Testis (tissue), 3 donors: ENCODE data around the gene ITPR2. TPM values are rescaled to one million over a fixed set of nuclear protein-coding genes. Genes with fewer than 3 reads are reported as not detected.

Source experiments
- DNase-seq: peaks from one replicate; pipeline ENCODE4 v3.0.0-alpha.2; 2019
- H3K27ac ChIP-seq, 2 donors: fragments of 200-600 bp; sonication (generic); one replicate each; pipeline ENCODE4 v1.5.1; 2019
- H3K27me3 ChIP-seq: fragments of 200-600 bp; sonication (generic); one replicate; pipeline ENCODE4 v1.5.1; 2019
- H3K36me3 ChIP-seq: fragments of 200-600 bp; sonication (generic); one replicate; pipeline ENCODE4 v1.5.1; 2017; ENCODE audit warnings: low read depth; ENCODE audit errors: missing control alignments
- H3K4me1 ChIP-seq: fragments of 200-600 bp; sonication (generic); one replicate; pipeline ENCODE4 v1.5.1; 2019
- H3K4me3 ChIP-seq, 2 donors: fragments of 200-600 bp; sonication (generic); one replicate each; pipeline ENCODE4 v1.5.1; 2017 to 2019
- H3K9me3 ChIP-seq: fragments of 200-600 bp; sonication (generic); one replicate; pipeline ENCODE4 v1.5.1; 2017
- CTCF ChIP-seq, 3 experiments: fragments of 450-650 bp in 2 of 3; fragments of 200-600 bp in 1 of 3; sonication (generic) in 1 of 3; IDR thresholded peaks; one replicate each; pipeline ENCODE4 v1.5.1; 2016 to 2019; ENCODE audit warnings: antibody characterized with exemption in 3 of 3, mild to moderate bottlenecking in 2 of 3, moderate library complexity in 1 of 3
- POLR2A ChIP-seq: fragments of 450-650 bp; IDR thresholded peaks from one replicate; pipeline ENCODE4 v1.6.1; 2017; ENCODE audit warnings: antibody characterized with exemption, mild to moderate bottlenecking, moderate library complexity
- WGBS, 2 donors: methylation state at CpG; one replicate each; pipeline ENCODE4 v1.1.5; 2018; 5-methylcytosine and 5-hydroxymethylcytosine counted together
- intact Hi-C: fragments of 100-400 bp; cut with DNase I; formaldehyde crosslinking; loops from one replicate; pipeline ENCODE4 v1.15.1; 2023; ENCODE audit warnings: low total_unique reads
- polyA plus RNA-seq: library from polyadenylated mRNA; stranded (reverse); fragments of 350-450 nt; fragmentation: Illumina TruSeq; extraction: RNeasy Lipid Tissue Mini Kit (QIAGEN cat#74804); gene quantifications from one replicate; pipeline ENCODE4 v1.2.3, GENCODE V29; 2014; ENCODE audit warnings: low read depth, low replicate concordance; ENCODE audit not compliant: insufficient read depth
- total RNA-seq, 2 donors: library from RNA; depleted of rRNA; stranded (reverse); fragments of >200 nt; gene quantifications; one replicate each; pipeline ENCODE4 v1.2.3, GENCODE V29; 2016

Gene ITPR2
- total and polyA plus RNA-seq, 3 donors from 2014 or later: 4.9 to 60.6 (median 56.9) TPM

GRCh38 chr12:26818201-26818600 lies 14.8 kb downstream of the ITPR2 start:
- intact Hi-C loops: no loop called here
- 71 to 90% methylated on average over 3 of the region's 3 CpGs for WGBS, 2 donors
- H3K27ac ChIP-seq: no peak overlapping the region

GRCh38 chr12:26817183-26817591 lies 15.8 kb downstream of the ITPR2 start:
- WGBS, 2 donors: 62 to 65% methylated on average over 4 of the region's 4 CpGs
- no peak overlapping the region for H3K27ac ChIP-seq
- intact Hi-C loops: no loop called here
- H3K27me3 ChIP-seq: no peaks in the 10 kb centered on the region
- DNase-seq: no peak
- TF ChIP-seq POLR2A (no peak), CTCF (IDR thresholded peaks at IDR 0.05) (no peak)
- H3K4me3 ChIP-seq: no peak overlapping the region
- peaks cover 7% of the 10 kb centered on the region for H3K4me1 ChIP-seq
- H3K9me3 ChIP-seq: no peaks in the 10 kb centered on the region
- H3K36me3 ChIP-seq: no peaks in the 10 kb centered on the region

More at GRCh38 chr12:26818201-26818600, 14.8 kb downstream of the ITPR2 start:
- H3K4me3 ChIP-seq: no peak overlapping the region
- H3K4me1 ChIP-seq: peaks cover 7% of the 10 kb centered on the region
- H3K9me3 ChIP-seq: no peaks in the 10 kb centered on the region
- H3K36me3 ChIP-seq: no peaks in the 10 kb centered on the region
- no peak for DNase-seq
- TF ChIP-seq CTCF (IDR thresholded peaks at IDR 0.05): no peak
- no peak for TF ChIP-seq POLR2A
- no peaks in the 10 kb centered on the region for H3K27me3 ChIP-seq

- intact Hi-C loops: no loop called here
- Histone ChIP-seq H3K4me1 (peaks cover 4% of the 10 kb centered on the region), H3K27ac (no peak overlapping the region), H3K9me3 (no peaks in the 10 kb centered on the region), H3K4me3 (no peak overlapping the region), H3K27me3 (no peaks in the 10 kb centered on the region), H3K36me3 (no peaks in the 10 kb centered on the region)
- WGBS, 2 donors: 89 to 91% methylated on average over 7 of the region's 7 CpGs
- TF ChIP-seq POLR2A: no peak
- TF ChIP-seq CTCF (IDR thresholded peaks at IDR 0.05): no peak
- DNase-seq: no peak
Observed at GRCh38 chr12:26813812-26814211, 19.2 kb downstream of the ITPR2 start.

GRCh38 chr12:26810330-26810729 lies 22.7 kb downstream of the ITPR2 start:
- 14 to 24% methylated on average over 4 of the region's 4 CpGs for WGBS, 2 donors
- DNase-seq: peak; percentile 53
- no peak overlapping the region for H3K27ac ChIP-seq

More at GRCh38 chr12:26810330-26810729, 22.7 kb downstream of the ITPR2 start:
- H3K4me1 ChIP-seq: no peaks in the 10 kb centered on the region
- H3K9me3 ChIP-seq: no peaks in the 10 kb centered on the region
- H3K4me3 ChIP-seq: no peak overlapping the region
- TF ChIP-seq POLR2A (no peak), CTCF (IDR thresholded peaks at IDR 0.05) (no peak)
- H3K36me3 ChIP-seq: no peaks in the 10 kb centered on the region
- intact Hi-C loops: no loop called here
- no peaks in the 10 kb centered on the region for H3K27me3 ChIP-seq
